Measurements from ENCODE around the gene TRIM71.

DNA sequence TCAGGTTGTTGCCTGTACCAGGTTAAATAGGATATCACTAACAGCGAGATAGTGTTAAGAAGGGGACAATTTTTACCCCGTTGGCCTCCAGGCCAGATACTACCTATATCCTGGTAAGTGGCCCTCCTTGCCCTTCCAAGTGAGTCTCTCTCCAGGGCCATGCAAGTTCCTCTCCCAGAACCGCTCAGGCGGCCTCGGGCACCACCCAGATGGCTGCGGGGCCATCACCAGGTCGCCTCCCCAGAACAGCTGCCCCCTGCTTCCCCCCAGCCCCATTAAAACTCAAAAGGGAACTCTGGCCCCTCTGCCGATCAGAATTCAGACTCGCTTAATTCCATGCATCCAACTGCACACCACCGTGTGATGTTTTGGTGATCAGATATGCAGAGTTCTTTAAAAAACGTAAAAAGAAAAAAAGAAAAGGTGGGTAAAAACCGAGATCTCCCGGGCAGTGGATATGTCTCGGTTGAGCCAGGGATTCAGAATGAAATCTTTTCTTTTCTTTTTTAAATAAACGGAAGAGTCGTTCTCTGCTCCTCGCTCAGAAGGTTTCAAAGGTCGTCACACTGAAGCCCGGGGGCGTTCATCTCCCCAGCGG, 1.9 kb upstream of the TRIM71 start:
- TF ChIP-seq, protein P1, sequence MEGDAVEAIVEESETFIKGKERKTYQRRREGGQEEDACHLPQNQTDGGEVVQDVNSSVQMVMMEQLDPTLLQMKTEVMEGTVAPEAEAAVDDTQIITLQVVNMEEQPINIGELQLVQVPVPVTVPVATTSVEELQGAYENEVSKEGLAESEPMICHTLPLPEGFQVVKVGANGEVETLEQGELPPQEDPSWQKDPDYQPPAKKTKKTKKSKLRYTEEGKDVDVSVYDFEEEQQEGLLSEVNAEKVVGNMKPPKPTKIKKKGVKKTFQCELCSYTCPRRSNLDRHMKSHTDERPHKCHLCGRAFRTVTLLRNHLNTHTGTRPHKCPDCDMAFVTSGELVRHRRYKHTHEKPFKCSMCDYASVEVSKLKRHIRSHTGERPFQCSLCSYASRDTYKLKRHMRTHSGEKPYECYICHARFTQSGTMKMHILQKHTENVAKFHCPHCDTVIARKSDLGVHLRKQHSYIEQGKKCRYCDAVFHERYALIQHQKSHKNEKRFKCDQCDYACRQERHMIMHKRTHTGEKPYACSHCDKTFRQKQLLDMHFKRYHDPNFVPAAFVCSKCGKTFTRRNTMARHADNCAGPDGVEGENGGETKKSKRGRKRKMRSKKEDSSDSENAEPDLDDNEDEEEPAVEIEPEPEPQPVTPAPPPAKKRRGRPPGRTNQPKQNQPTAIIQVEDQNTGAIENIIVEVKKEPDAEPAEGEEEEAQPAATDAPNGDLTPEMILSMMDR (IDR thresholded peaks at IDR 0.05; ENCODE audit: insufficient read depth, low read length, poor library complexity, severe bottlenecking), result no peak
- TF ChIP-seq EZH2phosphoT487 (conservative IDR thresholded peaks at IDR 0.05; ENCODE audit: low read length), result no peak
